ENCODE data around the gene ASIC5.
"Not testable (repeated sequence)": the region's sequence is repeated elsewhere in the genome, so short reads cannot be mapped to it uniquely, and the experiment has no call there.

ASIC5 gene, protein sequence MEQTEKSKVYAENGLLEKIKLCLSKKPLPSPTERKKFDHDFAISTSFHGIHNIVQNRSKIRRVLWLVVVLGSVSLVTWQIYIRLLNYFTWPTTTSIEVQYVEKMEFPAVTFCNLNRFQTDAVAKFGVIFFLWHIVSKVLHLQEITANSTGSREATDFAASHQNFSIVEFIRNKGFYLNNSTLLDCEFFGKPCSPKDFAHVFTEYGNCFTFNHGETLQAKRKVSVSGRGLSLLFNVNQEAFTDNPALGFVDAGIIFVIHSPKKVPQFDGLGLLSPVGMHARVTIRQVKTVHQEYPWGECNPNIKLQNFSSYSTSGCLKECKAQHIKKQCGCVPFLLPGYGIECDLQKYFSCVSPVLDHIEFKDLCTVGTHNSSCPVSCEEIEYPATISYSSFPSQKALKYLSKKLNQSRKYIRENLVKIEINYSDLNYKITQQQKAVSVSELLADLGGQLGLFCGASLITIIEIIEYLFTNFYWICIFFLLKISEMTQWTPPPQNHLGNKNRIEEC

GRCh38 chr4:155866177-155866576, at the start of gene ASIC5:
TSS of gene ASIC5 (minus strand) at chr4:155866277. CDS start at chr4:155866226, 51 bp downstream.
- no peak for DNase-seq (ENCODE audit: low read depth)

DNA sequence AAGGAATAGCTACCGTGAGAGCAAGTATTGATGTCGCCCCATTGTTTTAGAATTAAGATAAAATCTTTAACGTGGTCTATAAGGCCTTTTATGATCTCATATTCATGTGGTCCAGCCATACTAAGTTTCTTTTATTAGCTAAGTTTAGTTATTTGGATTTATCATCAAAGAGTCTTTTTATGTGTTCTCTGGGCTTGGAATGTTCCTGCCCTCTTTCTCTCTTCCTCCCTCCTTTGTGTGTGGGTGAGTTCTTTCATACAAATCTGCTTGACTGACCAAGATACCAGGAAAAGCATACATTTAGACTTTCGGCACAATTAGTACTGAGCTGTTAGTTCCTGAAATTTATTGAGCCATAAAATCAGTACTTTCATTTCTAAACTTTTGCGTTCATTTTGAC, 48.7 kb upstream of the ASIC5 start:
- DNase-seq (ENCODE audit: low read depth) = no peak

DNA sequence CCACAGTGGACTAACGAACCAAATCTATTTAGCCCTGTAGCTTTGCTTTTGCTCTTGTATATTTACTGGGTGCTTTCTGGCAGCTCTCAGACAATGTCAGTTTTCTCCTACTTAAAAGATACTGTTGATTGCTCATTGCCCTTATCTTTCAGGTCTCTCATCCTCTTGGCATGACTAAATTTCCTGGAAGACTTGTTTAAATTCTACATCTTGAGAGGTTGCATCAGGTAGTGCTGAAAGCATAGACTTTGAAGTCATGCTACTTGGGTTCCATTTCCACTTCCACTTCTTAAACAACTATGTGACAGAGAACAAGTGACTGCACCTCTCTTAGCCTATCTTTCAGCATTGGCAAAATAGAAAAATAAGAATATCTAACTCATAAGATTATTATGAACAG, 45.8 kb upstream of the ASIC5 start:
- no peak for DNase-seq (ENCODE audit: low read depth)

DNA sequence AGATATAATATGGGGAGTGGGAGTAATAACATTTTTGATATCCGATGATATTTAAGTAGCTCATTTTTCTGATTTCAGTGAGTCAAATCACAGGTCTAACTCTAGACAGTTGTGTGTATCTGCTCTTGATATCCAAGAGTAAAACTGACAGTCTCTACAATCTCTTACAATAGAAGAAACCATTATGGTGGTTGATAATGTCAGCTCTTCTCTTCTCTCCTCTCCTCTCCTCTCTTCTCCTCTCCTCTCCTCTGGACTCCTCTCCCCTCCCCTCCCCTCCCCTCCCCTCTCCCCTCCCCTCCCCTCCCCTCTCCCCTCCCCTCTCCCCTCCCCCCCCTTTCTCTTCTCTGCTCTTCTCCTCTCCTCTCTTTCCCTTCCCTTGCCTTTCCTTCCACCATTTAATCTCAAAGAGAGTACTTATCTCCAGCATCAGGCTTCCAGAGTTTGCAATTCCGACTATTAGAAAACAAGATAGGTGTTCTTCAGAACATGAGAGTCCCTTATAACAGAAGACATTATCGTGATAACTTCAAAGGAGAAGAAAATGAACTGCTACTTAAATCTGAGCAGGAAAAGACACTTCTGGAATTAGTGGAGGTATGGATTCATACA, 43.6 kb upstream of the ASIC5 start:
- DNase-seq (ENCODE audit: low read depth) = no peak

DNA sequence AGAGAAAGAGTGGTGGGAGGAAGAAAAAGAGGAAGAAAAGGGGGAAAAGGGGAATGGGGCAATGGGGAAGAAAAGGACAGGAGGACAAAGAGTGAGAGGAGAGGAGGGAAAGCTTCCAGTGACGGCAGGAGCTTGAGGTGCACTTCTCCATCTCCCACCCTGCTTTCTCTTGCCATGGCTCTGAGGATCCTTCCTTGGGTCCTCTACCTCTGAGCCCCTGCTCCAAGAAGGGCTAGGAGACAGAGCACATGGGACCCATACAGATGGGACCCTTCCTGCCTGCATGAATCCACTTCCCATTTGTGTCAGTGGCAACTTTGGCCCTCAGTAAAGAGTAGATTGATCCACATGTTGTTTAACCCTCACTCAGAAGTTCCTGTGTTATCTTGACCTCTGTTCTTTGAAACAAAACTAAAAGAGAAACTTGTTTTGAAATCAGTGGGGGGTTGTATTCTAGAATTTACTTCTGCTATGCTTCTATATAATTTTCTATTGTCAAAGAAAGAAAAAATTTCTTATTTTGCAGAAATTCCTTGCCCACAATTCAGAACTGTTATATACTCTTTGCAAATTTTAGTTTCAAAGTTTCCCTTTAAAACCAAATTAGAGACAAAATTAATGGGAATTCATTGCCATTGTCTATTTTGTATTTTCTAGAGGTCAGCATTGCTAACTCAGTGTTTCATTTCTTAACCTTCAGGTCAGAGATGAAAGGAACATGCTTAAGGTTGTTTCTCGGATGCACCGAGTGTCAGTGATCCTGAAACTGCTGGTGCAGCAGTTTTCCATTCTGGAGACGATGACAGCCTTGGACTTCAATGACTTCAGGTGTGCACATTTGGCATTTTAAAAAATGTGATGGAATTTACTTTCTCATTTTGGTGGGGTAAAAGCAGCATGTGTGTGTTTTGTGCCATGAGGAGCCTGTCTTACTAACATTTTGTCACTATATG, 42.4 kb upstream of the ASIC5 start:
- DNase-seq (ENCODE audit: low read depth) = no peak

- DNase-seq (ENCODE audit: low read depth) = no peak
Observed at GRCh38 chr4:155907556-155907955, 41.5 kb upstream of the ASIC5 start.

GRCh38 chr4:155906554-155907247, 40.6 kb upstream of the ASIC5 start:
- DNase-seq (ENCODE audit: low read depth) = no peak

GRCh38 chr4:155904331-155904730, 38.3 kb upstream of the ASIC5 start:
- DNase-seq (ENCODE audit: low read depth) = no peak

- no peak for DNase-seq (ENCODE audit: low read depth)
Observed at GRCh38 chr4:155903453-155903852, 37.4 kb upstream of the ASIC5 start, which contains the start of gene TDO2. TSS of gene TDO2 (plus strand) at chr4:155903696. CDS start at chr4:155903759, 63 bp downstream.

DNA sequence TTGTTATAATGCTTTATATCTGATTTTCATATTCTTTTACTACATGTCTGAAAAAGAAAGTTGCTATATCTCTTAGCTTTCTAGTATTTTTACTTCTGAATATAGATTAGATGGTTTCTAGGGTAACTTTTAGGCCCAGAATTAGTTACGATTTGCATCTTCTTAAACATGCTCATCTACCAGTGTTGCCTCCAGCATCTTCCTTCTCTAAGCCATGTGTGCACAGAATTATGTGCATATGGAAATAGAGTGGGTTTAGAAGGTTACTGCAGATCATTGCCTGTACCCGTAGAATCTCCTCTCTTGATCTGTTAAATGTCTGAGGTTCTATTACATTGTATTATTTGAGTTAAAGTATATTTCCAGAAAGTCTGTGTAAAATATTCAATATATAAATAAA, 34.9 kb upstream of the ASIC5 start:
- no peak for DNase-seq (ENCODE audit: low read depth)

DNA sequence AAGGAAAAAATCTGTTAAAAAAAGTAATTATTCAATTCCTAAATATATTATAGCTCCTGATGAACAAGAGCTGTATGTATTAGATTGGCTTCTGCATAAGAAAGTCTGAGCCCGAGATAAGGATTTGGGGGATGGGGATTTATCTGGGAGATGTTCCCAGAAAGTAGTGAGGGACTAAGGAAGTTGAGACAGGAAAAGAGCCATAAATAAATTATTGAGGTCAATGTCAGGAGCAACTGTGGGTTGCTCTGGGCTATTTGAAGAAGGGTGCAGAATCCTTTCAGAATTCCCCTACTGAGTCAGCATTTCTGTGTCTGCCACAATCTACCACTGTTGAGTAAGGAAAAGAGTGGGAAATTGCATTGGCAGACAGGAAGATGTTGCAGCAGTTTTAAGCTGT, 34.3 kb upstream of the ASIC5 start:
- DNase-seq (ENCODE audit: low read depth) = no peak

GRCh38 chr4:155899891-155900290, 33.8 kb upstream of the ASIC5 start:
- no peak for DNase-seq (ENCODE audit: low read depth)

DNA sequence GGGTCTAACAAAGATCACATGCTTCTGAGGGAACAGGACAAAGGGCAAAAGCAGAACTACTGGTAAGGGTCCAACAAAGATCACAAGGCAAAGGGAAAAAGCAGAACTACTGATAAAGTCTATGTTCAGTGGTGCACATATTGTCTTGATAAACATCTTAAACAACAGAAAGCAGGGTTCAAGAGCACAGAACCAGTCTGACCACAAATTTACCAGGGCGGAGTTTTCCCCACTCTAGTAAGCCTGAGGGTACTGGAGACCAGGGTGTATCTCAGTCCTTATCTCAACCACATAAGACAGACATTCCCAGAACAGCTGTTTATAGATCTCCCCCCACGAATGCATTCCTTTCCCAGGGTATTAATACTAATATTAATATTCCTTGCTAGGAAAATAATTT, 32.3 kb upstream of the ASIC5 start:
- not testable (repeated sequence) for DNase-seq (ENCODE audit: low read depth)

- no peak for DNase-seq (ENCODE audit: low read depth)
Observed at GRCh38 chr4:155891058-155891457, 25.0 kb upstream of the ASIC5 start.

DNA sequence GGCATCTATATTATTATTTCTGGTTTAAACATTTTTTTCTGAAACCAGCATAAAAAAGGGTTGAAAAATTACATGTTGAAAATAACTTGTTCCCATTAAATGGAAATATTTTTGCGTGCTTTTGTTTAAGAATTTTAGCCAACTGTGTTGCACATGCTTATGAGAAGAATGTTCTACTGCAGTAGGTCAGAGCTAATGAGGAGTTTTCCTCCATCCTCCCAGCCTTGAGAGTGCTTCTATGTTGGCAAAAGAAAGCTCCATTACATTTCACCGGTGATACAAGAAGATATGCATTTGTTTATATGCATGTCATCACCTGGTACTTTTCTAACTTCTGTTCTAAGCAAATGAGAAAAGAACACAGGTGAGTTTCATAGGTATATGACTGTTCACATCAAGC, 23.9 kb upstream of the ASIC5 start:
- DNase-seq (ENCODE audit: low read depth) = no peak

- DNase-seq (ENCODE audit: low read depth) = no peak
Observed at GRCh38 chr4:155889031-155889793, 23.1 kb upstream of the ASIC5 start.

DNA sequence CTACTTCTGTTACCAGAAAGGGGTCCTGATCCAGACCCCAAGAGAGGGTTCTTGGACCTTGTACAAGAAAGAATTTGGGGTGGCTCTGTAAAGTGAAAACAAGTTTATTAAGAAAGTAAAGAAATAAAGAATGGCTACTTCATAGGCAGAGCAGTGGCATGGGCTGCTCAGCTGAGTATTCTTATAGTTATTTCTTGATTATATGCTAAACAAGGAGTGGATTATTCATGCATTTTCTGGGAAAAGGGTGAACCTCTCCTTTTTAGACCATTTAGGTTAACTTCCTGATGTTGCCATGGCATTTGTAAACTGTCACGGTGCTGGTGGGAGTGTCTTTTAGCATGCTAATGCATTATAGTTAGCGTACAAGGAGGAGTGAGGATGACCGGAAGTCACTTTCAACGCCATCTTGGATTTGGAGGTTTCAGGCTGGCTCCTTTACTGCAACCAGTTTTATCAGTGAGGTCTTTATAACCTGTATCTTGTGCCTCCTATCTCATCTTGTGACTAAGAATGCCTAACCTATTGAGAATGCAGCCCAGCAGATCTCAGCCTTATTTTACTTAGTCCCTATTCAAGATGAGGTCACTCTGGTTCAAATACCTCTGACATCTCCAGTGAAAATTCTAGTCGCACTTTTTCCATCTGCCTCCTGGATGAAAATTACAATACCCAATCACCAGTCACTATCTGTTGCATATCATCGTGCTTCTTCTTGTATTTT, 21.9 kb upstream of the ASIC5 start:
- no peak for DNase-seq (ENCODE audit: low read depth)

DNA sequence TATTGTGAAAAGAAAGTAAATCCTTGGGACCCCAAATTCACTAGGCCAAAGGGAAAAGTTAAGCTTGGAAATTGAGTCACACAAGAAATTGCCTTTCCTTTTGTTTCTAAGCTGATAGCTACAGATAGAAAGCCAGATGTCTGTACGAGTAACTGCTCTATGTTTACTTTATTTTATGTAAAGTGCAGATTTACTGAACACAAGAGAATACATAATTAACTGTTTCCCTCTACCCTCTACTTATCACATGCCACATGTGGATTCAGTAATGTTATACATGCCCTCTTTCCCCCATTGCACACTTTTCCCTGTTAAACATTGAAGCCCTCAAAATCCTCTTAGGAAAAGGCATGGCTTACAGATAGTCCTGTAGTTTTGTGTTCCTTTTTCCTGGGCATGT, 21.0 kb upstream of the ASIC5 start:
- no peak for DNase-seq (ENCODE audit: low read depth)

- DNase-seq (ENCODE audit: low read depth) = no peak
Observed at GRCh38 chr4:155885666-155886065, 19.6 kb upstream of the ASIC5 start.

GRCh38 chr4:155883895-155884294, 17.8 kb upstream of the ASIC5 start:
- DNase-seq (ENCODE audit: low read depth) = no peak

All from stimulated activated CD8-positive, alpha-beta memory T cell treated with anti-CD3 and anti-CD28 coated beads, Interleukin-7, amount 100 ng/mL, for 24 hours (primary cell).